ENCODE measurements around the gene TAGLN3.

The TAGLN3 gene

DNA sequence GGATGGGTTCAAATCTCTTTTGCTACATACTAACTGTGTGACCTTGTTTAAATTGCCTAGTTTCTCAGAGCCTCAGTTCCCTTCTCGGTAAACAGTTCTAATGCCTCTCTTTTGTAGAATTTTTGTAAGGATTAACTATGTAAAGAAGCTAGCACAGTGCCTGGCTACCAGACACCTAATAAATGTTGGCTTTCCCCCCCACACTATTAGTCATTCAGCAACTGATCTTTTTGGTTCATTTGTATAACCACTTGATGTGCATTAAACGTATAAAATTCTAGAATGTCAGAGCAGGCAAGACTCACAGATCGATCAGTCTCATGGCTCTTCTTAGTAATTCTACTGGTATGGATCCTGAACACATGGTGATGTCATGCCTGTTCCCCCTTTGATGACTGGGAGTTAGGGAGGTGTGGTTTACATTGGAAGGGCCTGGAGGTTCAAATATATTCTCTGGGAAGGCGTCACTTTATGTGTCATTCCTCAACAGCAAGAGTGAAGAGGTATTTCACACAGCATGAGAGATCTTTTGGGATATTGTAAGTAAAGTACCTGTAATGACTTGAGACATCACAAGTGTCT lies 6.5 kb downstream of the TAGLN3 start:
- H2AFZ ChIP-seq (ENCODE audit: low read depth, low read length, severe bottlenecking), result no peak overlapping the region

DNA sequence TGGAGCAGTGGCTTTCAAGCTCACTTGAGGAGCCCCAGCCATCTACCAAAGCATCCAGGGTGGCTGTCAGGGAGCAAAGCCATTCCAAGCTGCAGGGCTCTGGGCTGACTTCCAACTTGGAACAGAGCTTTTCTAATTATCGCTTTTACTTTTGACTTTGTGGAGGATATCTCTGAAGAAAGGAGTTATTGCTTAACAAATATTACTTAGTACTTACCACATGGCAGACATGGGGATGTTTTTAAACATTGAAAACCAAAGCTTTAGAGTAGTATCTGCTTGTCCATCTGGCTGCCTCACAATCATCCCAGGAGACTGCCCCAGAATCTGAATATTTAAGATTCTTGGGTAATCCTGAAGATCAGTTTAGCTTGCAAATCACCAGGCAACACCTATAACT lies 8.9 kb downstream of the TAGLN3 start:
- no peak overlapping the region for H3K4me3 ChIP-seq (ENCODE audit: insufficient read depth, low read length, poor library complexity, severe bottlenecking)
- H4K20me1 ChIP-seq (ENCODE audit: low read depth, low read length), result no peaks in the 10 kb centered on the region
- no peak overlapping the region for H3K4me2 ChIP-seq (ENCODE audit: low read depth, low read length, poor library complexity, severe bottlenecking)
- H2AFZ ChIP-seq (ENCODE audit: low read depth, low read length, severe bottlenecking), result no peak overlapping the region
- no peak overlapping the region for H3K27ac ChIP-seq (ENCODE audit: low read depth, low read length)
- no peaks in the 10 kb centered on the region for H3K36me3 ChIP-seq (ENCODE audit: low read length)
- no peaks in the 10 kb centered on the region for H3K27me3 ChIP-seq (ENCODE audit: low read length)
- TF ChIP-seq, protein P1, sequence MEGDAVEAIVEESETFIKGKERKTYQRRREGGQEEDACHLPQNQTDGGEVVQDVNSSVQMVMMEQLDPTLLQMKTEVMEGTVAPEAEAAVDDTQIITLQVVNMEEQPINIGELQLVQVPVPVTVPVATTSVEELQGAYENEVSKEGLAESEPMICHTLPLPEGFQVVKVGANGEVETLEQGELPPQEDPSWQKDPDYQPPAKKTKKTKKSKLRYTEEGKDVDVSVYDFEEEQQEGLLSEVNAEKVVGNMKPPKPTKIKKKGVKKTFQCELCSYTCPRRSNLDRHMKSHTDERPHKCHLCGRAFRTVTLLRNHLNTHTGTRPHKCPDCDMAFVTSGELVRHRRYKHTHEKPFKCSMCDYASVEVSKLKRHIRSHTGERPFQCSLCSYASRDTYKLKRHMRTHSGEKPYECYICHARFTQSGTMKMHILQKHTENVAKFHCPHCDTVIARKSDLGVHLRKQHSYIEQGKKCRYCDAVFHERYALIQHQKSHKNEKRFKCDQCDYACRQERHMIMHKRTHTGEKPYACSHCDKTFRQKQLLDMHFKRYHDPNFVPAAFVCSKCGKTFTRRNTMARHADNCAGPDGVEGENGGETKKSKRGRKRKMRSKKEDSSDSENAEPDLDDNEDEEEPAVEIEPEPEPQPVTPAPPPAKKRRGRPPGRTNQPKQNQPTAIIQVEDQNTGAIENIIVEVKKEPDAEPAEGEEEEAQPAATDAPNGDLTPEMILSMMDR (IDR thresholded peaks at IDR 0.05; ENCODE audit: insufficient read depth, low read length, poor library complexity, severe bottlenecking), result no peak
- no peak for TF ChIP-seq EZH2phosphoT487 (conservative IDR thresholded peaks at IDR 0.05; ENCODE audit: low read length)
- no peaks in the 10 kb centered on the region for H3F3A ChIP-seq (ENCODE audit: insufficient read depth)
- H3K9ac ChIP-seq (ENCODE audit: low read length), result no peak overlapping the region
- no peaks in the 10 kb centered on the region for H3K79me2 ChIP-seq (ENCODE audit: insufficient read depth, low read length)
- no peaks in the 10 kb centered on the region for H3K9me3 ChIP-seq (ENCODE audit: insufficient read depth, low read length)
- H3K9me2 ChIP-seq (replicated peaks; ENCODE audit: insufficient read depth, low read length), result no peaks in the 10 kb centered on the region

More for the DNA sequence above, 6.5 kb downstream of the TAGLN3 start:
- Histone ChIP-seq H3F3A (ENCODE audit: insufficient read depth) (no peaks in the 10 kb centered on the region), H3K9me3 (ENCODE audit: insufficient read depth, low read length) (no peaks in the 10 kb centered on the region), H3K79me2 (ENCODE audit: insufficient read depth, low read length) (no peaks in the 10 kb centered on the region), H3K4me2 (ENCODE audit: low read depth, low read length, poor library complexity, severe bottlenecking) (no peak overlapping the region), H3K9ac (ENCODE audit: low read length) (no peak overlapping the region), H3K4me3 (ENCODE audit: insufficient read depth, low read length, poor library complexity, severe bottlenecking) (no peak overlapping the region), H3K9me2 (replicated peaks; ENCODE audit: insufficient read depth, low read length) (no peaks in the 10 kb centered on the region), H4K20me1 (ENCODE audit: low read depth, low read length) (no peaks in the 10 kb centered on the region), H3K36me3 (ENCODE audit: low read length) (no peaks in the 10 kb centered on the region), H3K27ac (ENCODE audit: low read depth, low read length) (no peak overlapping the region), H3K27me3 (ENCODE audit: low read length) (no peaks in the 10 kb centered on the region)
- TF ChIP-seq EZH2phosphoT487 (conservative IDR thresholded peaks at IDR 0.05; ENCODE audit: low read length), result no peak
- TF ChIP-seq, protein P1 (IDR thresholded peaks at IDR 0.05; ENCODE audit: insufficient read depth, low read length, poor library complexity, severe bottlenecking), result no peak

DNA sequence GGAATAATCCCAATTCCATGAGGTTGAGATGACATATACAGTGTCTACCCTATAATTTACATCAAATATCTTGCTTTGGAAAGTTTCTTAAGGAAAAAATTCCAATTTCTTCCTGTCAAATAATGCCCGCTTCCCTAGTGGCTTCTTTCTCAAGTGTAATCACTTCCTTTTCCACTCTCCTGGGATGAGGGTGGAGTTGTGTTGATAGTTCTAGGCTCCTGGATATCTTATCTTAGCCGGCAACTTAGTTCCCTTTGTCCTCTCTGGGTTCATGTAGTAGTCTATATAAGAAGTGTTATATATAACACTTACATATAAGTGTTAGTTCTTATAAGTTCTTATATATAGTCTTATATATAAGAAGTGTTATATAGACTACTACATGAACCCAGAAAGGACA lies 10.9 kb downstream of the TAGLN3 start:
- no peaks in the 10 kb centered on the region for H4K20me1 ChIP-seq (ENCODE audit: low read depth, low read length)
- H3K36me3 ChIP-seq (ENCODE audit: low read length), result no peaks in the 10 kb centered on the region
- no peak overlapping the region for H3K9ac ChIP-seq (ENCODE audit: low read length)
- no peak overlapping the region for H2AFZ ChIP-seq (ENCODE audit: low read depth, low read length, severe bottlenecking)
- no peak overlapping the region for H3K4me2 ChIP-seq (ENCODE audit: low read depth, low read length, poor library complexity, severe bottlenecking)
- TF ChIP-seq EZH2phosphoT487 (conservative IDR thresholded peaks at IDR 0.05; ENCODE audit: low read length), result no peak
- TF ChIP-seq, protein P1 (IDR thresholded peaks at IDR 0.05; ENCODE audit: insufficient read depth, low read length, poor library complexity, severe bottlenecking), result no peak
- no peak overlapping the region for H3K4me3 ChIP-seq (ENCODE audit: insufficient read depth, low read length, poor library complexity, severe bottlenecking)
- H3K9me3 ChIP-seq (ENCODE audit: insufficient read depth, low read length), result no peaks in the 10 kb centered on the region
- H3K79me2 ChIP-seq (ENCODE audit: insufficient read depth, low read length), result no peaks in the 10 kb centered on the region
- no peaks in the 10 kb centered on the region for H3K27me3 ChIP-seq (ENCODE audit: low read length)
- H3K9me2 ChIP-seq (replicated peaks; ENCODE audit: insufficient read depth, low read length), result no peaks in the 10 kb centered on the region
- H3F3A ChIP-seq (ENCODE audit: insufficient read depth), result no peaks in the 10 kb centered on the region
- H3K27ac ChIP-seq (ENCODE audit: low read depth, low read length), result no peak overlapping the region

Data from SU-DHL-6 (cell line).